Stimulated activated CD8-positive, alpha-beta memory T cell treated with anti-CD3 and anti-CD28 coated beads, Interleukin-12 subunit alpha, Interleukin-12 subunit beta, amount 100 ng/mL, for 24 hours (primary cell): ENCODE measurements around the gene GLRA3.
"Not testable (repeated sequence)": the region's sequence is repeated elsewhere in the genome, so short reads cannot be mapped to it uniquely, and the experiment has no call there.

Experiments
- DNase-seq: peaks from one replicate; pipeline ENCODE4 v3.0.0-alpha.2; 2020; ENCODE audit errors: extremely low read depth

The GLRA3 gene

GRCh38 chr4:174714393-174715211 is 114.4 kb downstream of the GLRA3 start:
- no peak for DNase-seq

- no peak for DNase-seq
These were observed 115.2 kb downstream of the GLRA3 start for GRCh38 chr4:174713821-174714220.

- DNase-seq, result no peak
These were observed 115.9 kb downstream of the GLRA3 start for GRCh38 chr4:174713181-174713580.

- no peak for DNase-seq
These were observed 119.5 kb downstream of the GLRA3 start for GRCh38 chr4:174709526-174709925.

- DNase-seq, result no peak
These were observed 120.7 kb downstream of the GLRA3 start for GRCh38 chr4:174708381-174708780.

- DNase-seq, result no peak
These were observed 121.1 kb downstream of the GLRA3 start for GRCh38 chr4:174707902-174708301.

- no peak for DNase-seq
These were observed 121.9 kb downstream of the GLRA3 start for GRCh38 chr4:174707051-174707676.

- DNase-seq, result no peak
These were observed 126.0 kb downstream of the GLRA3 start for GRCh38 chr4:174702979-174703478.

GRCh38 chr4:174699654-174700053 is 129.4 kb downstream of the GLRA3 start:
- no peak for DNase-seq

GRCh38 chr4:174697896-174698295 is 131.2 kb downstream of the GLRA3 start:
- DNase-seq, result no peak

- no peak for DNase-seq
These were observed 131.8 kb downstream of the GLRA3 start for GRCh38 chr4:174697202-174697601.

GRCh38 chr4:174696657-174697056 is 132.4 kb downstream of the GLRA3 start:
- no peak for DNase-seq

GRCh38 chr4:174691876-174692275 is 137.2 kb downstream of the GLRA3 start:
- DNase-seq, result not testable (repeated sequence)

GRCh38 chr4:174690665-174691064 is 138.4 kb downstream of the GLRA3 start:
- no peak for DNase-seq

GRCh38 chr4:174689618-174690017 is 139.4 kb downstream of the GLRA3 start:
- DNase-seq, result no peak

GRCh38 chr4:174686826-174687225 is 142.2 kb downstream of the GLRA3 start:
- no peak for DNase-seq

GRCh38 chr4:174681723-174682300 is 147.2 kb downstream of the GLRA3 start:
- no peak for DNase-seq

- no peak for DNase-seq
These were observed 154.7 kb downstream of the GLRA3 start for GRCh38 chr4:174674305-174674840.

- no peak for DNase-seq
These were observed 155.2 kb downstream of the GLRA3 start for GRCh38 chr4:174673865-174674264.

- no peak for DNase-seq
These were observed 156.8 kb downstream of the GLRA3 start for GRCh38 chr4:174672276-174672675.

- DNase-seq, result no peak
These were observed 159.8 kb downstream of the GLRA3 start for GRCh38 chr4:174669270-174669669.

- DNase-seq, result no peak
These were observed 163.2 kb downstream of the GLRA3 start for GRCh38 chr4:174665799-174666198.

GRCh38 chr4:174663216-174663615 is 165.8 kb downstream of the GLRA3 start:
- DNase-seq, result no peak
